Activated CD8-positive, alpha-beta T cell treated with anti-CD3 and anti-CD28 coated beads, Interleukin-2, amount 10 ng/mL, durations not matched to agents 7 days and 5 days (primary cell): ENCODE measurements around the gene ENOX1. TPM values are rescaled to one million over a fixed set of nuclear protein-coding genes. Genes with fewer than 3 reads are reported as not detected.

ENCODE experiments used
- ATAC-seq: fragments of 150-1000 bp; cut with Tn5 transposase; one replicate; pipeline ENCODE4 v1.10.0; 2021; ENCODE audit warnings: moderate library complexity
- CTCF ChIA-PET: fragments of 350-600 bp; sonication (Branson Sonifier 250); formaldehyde crosslinking; loops from one replicate; lab custom pipeline; 2021; ENCODE audit warnings: antibody characterized with exemption; lab: Charles Lee
- POLR2A ChIA-PET: fragments of 350-600 bp; sonication (Branson Sonifier 250); formaldehyde crosslinking; loops from one replicate; lab custom pipeline; 2021; ENCODE audit warnings: antibody characterized with exemption; lab: Charles Lee
- DNase-seq: peaks from one replicate; pipeline ENCODE4 v3.0.0-alpha.2; 2020
- H3K27ac Mint-ChIP-seq: one replicate; pipeline ENCODE4 v1.8.0; 2021; ENCODE audit warnings: mild to moderate bottlenecking, mixed read lengths
- H3K27me3 Mint-ChIP-seq: one replicate; pipeline ENCODE4 v1.8.0; 2021; ENCODE audit warnings: low read depth, mixed read lengths
- H3K36me3 Mint-ChIP-seq: one replicate; pipeline ENCODE4 v1.8.0; 2021; ENCODE audit warnings: low read depth, mixed read lengths
- H3K4me1 Mint-ChIP-seq: one replicate; pipeline ENCODE4 v1.8.0; 2021; ENCODE audit warnings: low read depth, mixed read lengths
- H3K4me3 Mint-ChIP-seq: one replicate; pipeline ENCODE4 v1.8.0; 2021; ENCODE audit warnings: mild to moderate bottlenecking, mixed read lengths
- H3K9me3 Mint-ChIP-seq: one replicate; pipeline ENCODE4 v1.8.0; 2022; ENCODE audit warnings: mixed read lengths; ENCODE audit not compliant: insufficient read depth
- total RNA-seq, 2 experiments: library from RNA; stranded (reverse); gene quantifications; one replicate each; pipeline ENCODE4 v1.2.3, GENCODE V29; 2021

Gene ENOX1
- total RNA-seq, 2 experiments from 2014 or later: 0.08 TPM; not detected in 1

- H3K36me3 Mint-ChIP-seq: no peaks in the 10 kb centered on the region
- H3K4me1 Mint-ChIP-seq: no peaks in the 10 kb centered on the region
- H3K27me3 Mint-ChIP-seq: peaks cover 13% of the 10 kb centered on the region
- no peak overlapping the region for H3K4me3 Mint-ChIP-seq
- H3K9me3 Mint-ChIP-seq: no peaks in the 10 kb centered on the region
- DNase-seq: no peak
- no peak overlapping the region for H3K27ac Mint-ChIP-seq
- ATAC-seq: no peak
- ChIA-PET POLR2A (no interaction called here), CTCF (no interaction called here)
Measured at GRCh38 chr13:43291287-43292060, 495.3 kb downstream of the ENOX1 start.

GRCh38 chr13:43289470-43290255, 497.1 kb downstream of the ENOX1 start:
- no peak for ATAC-seq
- H3K36me3 Mint-ChIP-seq: no peaks in the 10 kb centered on the region
- CTCF ChIA-PET: no interaction called here
- H3K4me1 Mint-ChIP-seq: no peaks in the 10 kb centered on the region
- no peak overlapping the region for H3K4me3 Mint-ChIP-seq
- no peaks in the 10 kb centered on the region for H3K9me3 Mint-ChIP-seq
- POLR2A ChIA-PET: no interaction called here
- no peak overlapping the region for H3K27ac Mint-ChIP-seq
- DNase-seq: no peak
- H3K27me3 Mint-ChIP-seq: peaks cover 7% of the 10 kb centered on the region

- no peak overlapping the region for H3K27ac Mint-ChIP-seq
- H3K4me1 Mint-ChIP-seq: no peaks in the 10 kb centered on the region
- H3K27me3 Mint-ChIP-seq: peaks cover 7% of the 10 kb centered on the region
- no peaks in the 10 kb centered on the region for H3K36me3 Mint-ChIP-seq
- DNase-seq: no peak
- no peaks in the 10 kb centered on the region for H3K9me3 Mint-ChIP-seq
- CTCF ChIA-PET: no interaction called here
- ATAC-seq: no peak
- POLR2A ChIA-PET: no interaction called here
- H3K4me3 Mint-ChIP-seq: no peak overlapping the region
Measured at GRCh38 chr13:43286751-43287150, 500.0 kb downstream of the ENOX1 start.

- CTCF ChIA-PET: no interaction called here
- Mint-ChIP-seq H3K36me3 (no peaks in the 10 kb centered on the region), H3K4me3 (no peak overlapping the region), H3K27me3 (peaks cover 7% of the 10 kb centered on the region), H3K9me3 (no peaks in the 10 kb centered on the region), H3K27ac (no peak overlapping the region), H3K4me1 (no peaks in the 10 kb centered on the region)
- POLR2A ChIA-PET: no interaction called here
- no peak for DNase-seq
- no peak for ATAC-seq
Measured at GRCh38 chr13:43285933-43286597, 500.7 kb downstream of the ENOX1 start.

- Mint-ChIP-seq H3K27me3 (peaks cover 3% of the 10 kb centered on the region), H3K9me3 (no peaks in the 10 kb centered on the region), H3K27ac (no peak overlapping the region), H3K36me3 (no peaks in the 10 kb centered on the region), H3K4me3 (no peak overlapping the region), H3K4me1 (no peaks in the 10 kb centered on the region)
- ATAC-seq (no peak), DNase-seq (no peak)
- CTCF ChIA-PET: no interaction called here
- POLR2A ChIA-PET: no interaction called here
Measured at GRCh38 chr13:43284162-43284561, 502.6 kb downstream of the ENOX1 start.

- Mint-ChIP-seq H3K36me3 (no peaks in the 10 kb centered on the region), H3K27ac (no peak overlapping the region), H3K4me1 (no peaks in the 10 kb centered on the region), H3K9me3 (no peaks in the 10 kb centered on the region), H3K4me3 (no peak overlapping the region), H3K27me3 (no peaks in the 10 kb centered on the region)
- POLR2A ChIA-PET: no interaction called here
- DNase-seq (no peak), ATAC-seq (no peak)
- CTCF ChIA-PET: no interaction called here
Measured at GRCh38 chr13:43279696-43280095, 507.1 kb downstream of the ENOX1 start.

- DNase-seq (no peak), ATAC-seq (no peak)
- ChIA-PET CTCF (no interaction called here), POLR2A (no interaction called here)
- Mint-ChIP-seq H3K9me3 (no peaks in the 10 kb centered on the region), H3K27me3 (peaks cover under 1% of the 10 kb centered on the region), H3K36me3 (no peaks in the 10 kb centered on the region), H3K4me1 (no peaks in the 10 kb centered on the region), H3K27ac (no peak overlapping the region), H3K4me3 (no peak overlapping the region)
Measured at GRCh38 chr13:43278127-43278526, 508.6 kb downstream of the ENOX1 start.

GRCh38 chr13:43277142-43277541, 509.6 kb downstream of the ENOX1 start:
- Mint-ChIP-seq H3K4me1 (no peaks in the 10 kb centered on the region), H3K27me3 (peaks cover 4% of the 10 kb centered on the region), H3K27ac (no peak overlapping the region), H3K36me3 (no peaks in the 10 kb centered on the region), H3K4me3 (no peak overlapping the region), H3K9me3 (no peaks in the 10 kb centered on the region)
- CTCF ChIA-PET: no interaction called here
- POLR2A ChIA-PET: no interaction called here
- ATAC-seq (no peak), DNase-seq (no peak)

- no peaks in the 10 kb centered on the region for H3K36me3 Mint-ChIP-seq
- ChIA-PET POLR2A (no interaction called here), CTCF (no interaction called here)
- no peaks in the 10 kb centered on the region for H3K4me1 Mint-ChIP-seq
- no peaks in the 10 kb centered on the region for H3K9me3 Mint-ChIP-seq
- DNase-seq (no peak), ATAC-seq (no peak)
- no peak overlapping the region for H3K27ac Mint-ChIP-seq
- no peak overlapping the region for H3K4me3 Mint-ChIP-seq
- peaks cover 4% of the 10 kb centered on the region for H3K27me3 Mint-ChIP-seq
Measured at GRCh38 chr13:43274881-43275280, 511.9 kb downstream of the ENOX1 start.

GRCh38 chr13:43273362-43273761, 513.4 kb downstream of the ENOX1 start:
- Mint-ChIP-seq H3K27me3 (peaks cover 6% of the 10 kb centered on the region), H3K9me3 (no peaks in the 10 kb centered on the region), H3K4me3 (no peak overlapping the region), H3K27ac (no peak overlapping the region), H3K36me3 (no peaks in the 10 kb centered on the region), H3K4me1 (no peaks in the 10 kb centered on the region)
- DNase-seq: no peak
- POLR2A ChIA-PET: no interaction called here
- ATAC-seq: no peak
- CTCF ChIA-PET: no interaction called here

GRCh38 chr13:43272851-43273250, 513.9 kb downstream of the ENOX1 start:
- CTCF ChIA-PET: no interaction called here
- H3K9me3 Mint-ChIP-seq: no peaks in the 10 kb centered on the region
- POLR2A ChIA-PET: no interaction called here
- H3K27me3 Mint-ChIP-seq: peaks cover 6% of the 10 kb centered on the region
- no peak overlapping the region for H3K27ac Mint-ChIP-seq
- no peaks in the 10 kb centered on the region for H3K4me1 Mint-ChIP-seq
- no peak for DNase-seq
- no peak for ATAC-seq
- no peaks in the 10 kb centered on the region for H3K36me3 Mint-ChIP-seq
- no peak overlapping the region for H3K4me3 Mint-ChIP-seq

- Mint-ChIP-seq H3K9me3 (no peaks in the 10 kb centered on the region), H3K4me3 (no peak overlapping the region)
- POLR2A ChIA-PET: no interaction called here
Measured at GRCh38 chr13:43271152-43271551, 515.6 kb downstream of the ENOX1 start.

More at GRCh38 chr13:43271152-43271551, 515.6 kb downstream of the ENOX1 start:
- ATAC-seq (no peak), DNase-seq (no peak)
- no peak overlapping the region for H3K27ac Mint-ChIP-seq
- H3K27me3 Mint-ChIP-seq: peaks cover 8% of the 10 kb centered on the region
- H3K4me1 Mint-ChIP-seq: no peaks in the 10 kb centered on the region
- CTCF ChIA-PET: no interaction called here
- H3K36me3 Mint-ChIP-seq: no peaks in the 10 kb centered on the region
